HG02798 (cell line): ENCODE data around the gene KDF1.
"Not testable (repeated sequence)": the region's sequence is repeated elsewhere in the genome, so short reads cannot be mapped to it uniquely, and the experiment has no call there.

Experiments
- ATAC-seq: cut with Tn5 transposase; IDR thresholded peaks from one replicate; pipeline ENCODE4 v1.9.1; 2021; ENCODE audit warnings: mild to moderate bottlenecking; ENCODE audit not compliant: unreplicated experiment, poor library complexity

Gene KDF1

DNA sequence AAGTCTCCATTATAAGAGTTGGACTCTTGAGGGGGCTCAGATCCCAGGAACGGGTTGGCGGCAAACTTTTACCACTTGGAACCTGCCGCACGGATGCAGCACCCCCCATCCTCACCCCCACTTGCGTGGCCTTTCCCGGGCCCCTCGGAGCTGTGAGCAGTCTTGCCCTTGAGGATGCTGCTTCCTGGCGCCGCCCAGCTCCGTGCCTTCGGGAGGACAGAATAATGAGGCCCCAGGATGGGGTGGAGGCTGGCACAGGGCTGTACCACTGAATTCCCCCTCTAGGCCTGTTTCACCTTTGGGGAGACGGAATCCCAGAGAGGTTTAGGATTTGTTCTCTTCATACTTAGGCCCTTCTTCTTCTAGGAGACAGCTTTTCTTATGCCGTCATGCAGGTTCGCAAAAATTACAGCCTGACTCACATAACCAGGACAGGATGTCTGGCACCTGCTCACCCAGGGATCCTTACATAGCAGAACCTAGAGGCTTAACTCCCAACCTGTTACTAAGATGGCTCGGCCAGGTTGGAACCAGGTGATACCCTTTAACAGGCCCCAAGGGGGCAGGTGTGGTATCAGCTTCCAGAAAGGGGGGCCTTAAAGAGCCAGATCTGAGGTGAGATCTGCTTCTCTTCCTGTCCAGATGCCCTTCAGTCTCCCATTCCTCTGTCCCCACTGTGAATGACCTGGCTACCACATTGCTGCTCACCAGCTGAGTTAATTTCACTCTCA, 34.7 kb upstream of the KDF1 start:
- no peak for ATAC-seq

GRCh38 chr1:26994020-26994786, 33.9 kb upstream of the KDF1 start:
- peak; percentile 17 for ATAC-seq

GRCh38 chr1:26993237-26994019, 33.2 kb upstream of the KDF1 start, which contains the start of gene TRNP1:
Gene TRNP1 (plus strand): TSS chr1:26993692. CDS start chr1:26993787, 95 bp downstream.
- peak; percentile 57 for ATAC-seq

DNA sequence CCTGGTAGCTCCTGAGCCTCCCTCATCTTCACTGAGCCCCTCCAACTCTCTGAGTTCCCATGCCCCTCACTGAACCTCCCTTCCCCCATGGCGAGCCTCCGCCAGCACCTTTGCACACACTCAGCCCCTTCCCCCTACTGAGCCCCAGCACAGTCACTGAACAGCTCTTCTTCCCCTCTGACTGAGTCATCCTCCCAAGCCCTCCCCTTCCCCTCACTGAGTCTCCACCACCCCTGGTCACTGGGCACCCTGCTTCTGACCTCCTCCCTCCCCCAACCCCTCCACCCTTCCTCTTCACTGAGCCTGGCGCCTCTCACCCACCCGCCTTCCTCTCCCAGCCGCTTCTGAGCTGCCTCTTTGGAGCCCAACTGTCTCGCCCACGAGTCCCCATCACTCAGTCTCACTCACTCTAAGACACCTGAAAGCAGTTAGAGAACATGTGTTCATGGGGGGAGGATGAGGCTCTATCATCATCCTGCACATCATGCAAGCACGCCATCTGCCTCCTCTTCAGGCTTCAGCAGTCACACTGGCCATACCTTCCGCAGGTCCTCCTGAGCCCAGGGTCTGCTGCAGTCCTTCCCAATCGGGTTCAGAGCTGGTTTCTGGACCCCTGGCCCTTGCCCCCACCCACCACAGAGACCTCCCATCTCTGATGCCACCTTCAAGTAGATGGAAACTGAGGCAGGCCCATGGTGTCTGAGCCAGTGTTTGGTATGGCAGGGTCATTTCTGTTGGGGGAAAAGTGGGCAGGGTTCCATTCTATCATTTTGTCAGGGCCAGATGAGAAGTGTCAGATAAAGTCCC, 31.2 kb upstream of the KDF1 start:
- ATAC-seq = no peak

GRCh38 chr1:26989403-26990109, 29.3 kb upstream of the KDF1 start:
- not testable (repeated sequence) for ATAC-seq

- ATAC-seq = no peak
Observed at GRCh38 chr1:26986658-26987057, 26.4 kb upstream of the KDF1 start.

DNA sequence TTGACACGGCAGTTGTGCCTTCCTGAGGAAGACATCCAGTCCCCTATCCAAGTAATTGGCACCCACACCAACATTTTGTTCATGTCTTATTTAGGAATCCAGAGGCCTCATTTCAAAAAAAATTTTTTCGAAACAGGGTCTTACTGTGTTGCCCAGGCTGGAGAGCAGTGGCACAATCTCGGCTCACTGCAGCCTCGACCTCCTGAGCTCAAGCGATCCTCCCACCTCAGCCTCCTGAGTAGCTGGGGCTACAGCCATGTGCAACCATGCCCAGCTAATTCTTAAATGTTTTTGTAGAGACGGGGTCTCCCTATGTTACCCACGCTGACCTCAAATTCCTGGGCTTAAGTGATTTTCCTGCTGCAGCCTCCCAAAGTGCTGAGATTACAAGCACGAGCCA, 24.0 kb upstream of the KDF1 start:
- no peak for ATAC-seq

- no peak for ATAC-seq
Observed at GRCh38 chr1:26983863-26984262, 23.6 kb upstream of the KDF1 start.

- ATAC-seq = no peak
Observed at GRCh38 chr1:26981146-26981846, 21.0 kb upstream of the KDF1 start.

DNA sequence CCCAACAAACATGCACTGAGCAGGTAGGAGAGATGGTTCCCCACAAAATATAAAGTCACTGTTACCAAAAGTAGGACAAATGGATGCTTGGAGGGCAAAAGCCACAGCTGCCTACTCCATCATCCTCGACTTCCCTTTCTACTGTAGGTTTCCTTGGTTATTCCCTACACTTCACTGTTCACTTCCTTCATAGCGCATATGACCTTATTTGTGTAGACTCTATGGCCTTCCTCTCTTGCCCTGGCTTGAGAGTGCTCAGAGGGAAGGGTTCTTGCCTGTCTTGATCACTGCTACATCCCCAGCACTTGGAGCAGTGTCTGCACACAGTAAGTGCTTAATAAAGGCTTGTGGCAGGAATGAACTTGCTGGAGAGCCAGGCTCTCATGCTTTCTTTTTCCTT, 18.6 kb upstream of the KDF1 start:
- no peak for ATAC-seq

DNA sequence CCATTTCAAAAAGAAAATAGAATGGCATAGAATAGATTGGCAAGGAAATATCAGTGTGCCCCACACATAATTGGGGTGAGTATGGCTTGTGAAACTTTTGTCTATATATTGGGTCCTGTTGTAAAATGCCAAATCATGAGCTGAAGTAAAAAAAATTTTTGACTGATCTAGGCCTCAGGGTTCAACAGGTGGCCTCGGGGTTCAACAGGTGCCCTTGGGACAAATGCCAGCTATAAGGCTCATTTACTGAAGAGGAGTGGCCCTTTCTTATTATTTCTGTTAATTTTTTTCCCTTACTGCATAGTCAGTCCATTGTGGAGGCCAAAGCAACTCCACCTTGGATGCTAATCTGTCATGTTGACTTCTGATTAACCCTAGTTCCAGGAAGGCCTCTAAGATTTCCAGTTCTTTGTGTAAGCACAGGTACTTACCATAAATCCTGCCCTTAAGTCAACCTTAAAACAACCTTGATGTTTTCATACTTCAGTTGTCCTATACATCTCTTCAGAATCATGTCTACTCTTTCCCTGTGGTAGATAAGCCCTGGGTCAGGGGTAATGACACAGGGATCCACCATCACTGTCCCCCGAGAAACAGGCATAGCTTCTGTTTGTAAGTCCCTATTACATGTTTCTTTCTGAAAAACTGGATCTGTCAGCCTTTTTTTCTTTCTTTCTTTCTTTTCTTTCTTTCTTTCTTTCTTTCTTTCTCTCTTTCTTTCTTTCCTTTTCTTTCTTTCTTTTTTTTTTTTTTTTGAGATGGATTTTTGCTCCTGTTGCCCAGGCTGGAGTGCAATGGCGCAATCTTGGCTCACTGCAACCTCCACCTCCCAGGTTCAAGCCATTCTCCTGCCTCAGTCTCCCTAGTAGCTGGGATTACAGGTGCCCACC, 16.6 kb upstream of the KDF1 start:
- ATAC-seq = no peak

- no peak for ATAC-seq
Observed at GRCh38 chr1:26972821-26973220, 12.6 kb upstream of the KDF1 start.

- no peak for ATAC-seq
Observed at GRCh38 chr1:26972390-26972789, 12.1 kb upstream of the KDF1 start.

DNA sequence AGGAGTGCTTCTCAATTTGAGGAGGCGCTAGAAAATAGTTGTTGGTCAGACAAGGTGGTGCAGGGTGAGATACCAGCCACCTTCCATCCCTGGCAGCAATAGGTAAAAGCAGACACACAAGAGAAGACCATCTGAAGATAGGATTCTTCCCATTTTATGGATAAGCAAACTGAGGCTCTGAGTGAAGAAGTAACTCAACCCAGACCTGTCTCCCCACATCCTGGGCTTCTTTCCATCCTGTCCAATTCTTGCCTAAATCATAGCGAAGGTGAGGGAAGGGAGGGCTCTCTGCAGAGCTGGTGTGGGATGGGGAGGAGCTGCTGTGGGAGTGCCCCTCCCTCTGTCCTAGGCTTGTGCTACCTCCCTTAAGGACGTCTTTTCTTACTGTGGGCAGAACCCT, 11.3 kb upstream of the KDF1 start:
- no peak for ATAC-seq

- ATAC-seq = no peak
Observed at GRCh38 chr1:26970810-26971209, 10.5 kb upstream of the KDF1 start.

- no peak for ATAC-seq
Observed at GRCh38 chr1:26965628-26966027, 5.4 kb upstream of the KDF1 start.

DNA sequence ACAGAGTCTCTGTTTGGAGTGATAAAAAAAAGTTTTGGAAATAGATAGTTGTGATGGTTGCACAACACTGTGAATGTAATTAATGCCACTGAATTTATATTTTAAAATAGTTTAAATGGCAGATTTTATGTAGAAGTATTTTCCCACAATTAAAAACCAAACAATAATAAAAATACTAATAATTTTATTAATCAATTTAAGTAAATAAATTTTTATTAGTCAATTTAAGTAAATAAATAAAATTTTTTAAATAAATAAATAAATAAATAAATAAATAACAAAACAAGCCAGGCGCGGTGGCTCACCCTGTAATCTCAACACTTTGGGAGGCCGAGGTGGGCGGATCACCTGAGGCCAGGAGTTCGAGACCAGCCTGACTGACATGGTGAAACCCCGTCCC, 4.9 kb upstream of the KDF1 start:
- ATAC-seq = no peak

DNA sequence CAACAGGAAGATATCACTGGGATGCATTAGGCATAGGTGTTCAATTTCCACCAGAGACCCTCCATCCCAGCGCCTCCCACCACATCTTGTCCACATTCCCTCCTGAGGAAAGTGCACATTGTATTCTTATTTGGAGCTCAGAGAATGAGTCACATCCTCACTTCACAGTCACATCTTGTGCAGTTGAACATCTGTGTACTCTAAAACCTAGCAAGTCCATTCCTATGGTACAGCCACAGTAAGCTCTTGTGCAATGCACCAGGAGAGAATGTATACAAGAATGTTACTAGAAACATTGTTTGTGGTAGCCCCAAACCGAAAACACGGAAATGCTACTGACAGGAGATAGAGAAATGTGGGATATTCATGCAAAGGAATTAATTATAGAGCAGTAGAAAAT, 1.6 kb upstream of the KDF1 start:
- ATAC-seq = no peak
